ENCODE data around the gene CHGA. TPM values are rescaled to one million over a fixed set of nuclear protein-coding genes. Genes with fewer than 3 reads are reported as not detected.

Gene CHGA
- total RNA-seq, 4 donors from 2014 or later: 0.69 TPM; not detected in 3

DNA sequence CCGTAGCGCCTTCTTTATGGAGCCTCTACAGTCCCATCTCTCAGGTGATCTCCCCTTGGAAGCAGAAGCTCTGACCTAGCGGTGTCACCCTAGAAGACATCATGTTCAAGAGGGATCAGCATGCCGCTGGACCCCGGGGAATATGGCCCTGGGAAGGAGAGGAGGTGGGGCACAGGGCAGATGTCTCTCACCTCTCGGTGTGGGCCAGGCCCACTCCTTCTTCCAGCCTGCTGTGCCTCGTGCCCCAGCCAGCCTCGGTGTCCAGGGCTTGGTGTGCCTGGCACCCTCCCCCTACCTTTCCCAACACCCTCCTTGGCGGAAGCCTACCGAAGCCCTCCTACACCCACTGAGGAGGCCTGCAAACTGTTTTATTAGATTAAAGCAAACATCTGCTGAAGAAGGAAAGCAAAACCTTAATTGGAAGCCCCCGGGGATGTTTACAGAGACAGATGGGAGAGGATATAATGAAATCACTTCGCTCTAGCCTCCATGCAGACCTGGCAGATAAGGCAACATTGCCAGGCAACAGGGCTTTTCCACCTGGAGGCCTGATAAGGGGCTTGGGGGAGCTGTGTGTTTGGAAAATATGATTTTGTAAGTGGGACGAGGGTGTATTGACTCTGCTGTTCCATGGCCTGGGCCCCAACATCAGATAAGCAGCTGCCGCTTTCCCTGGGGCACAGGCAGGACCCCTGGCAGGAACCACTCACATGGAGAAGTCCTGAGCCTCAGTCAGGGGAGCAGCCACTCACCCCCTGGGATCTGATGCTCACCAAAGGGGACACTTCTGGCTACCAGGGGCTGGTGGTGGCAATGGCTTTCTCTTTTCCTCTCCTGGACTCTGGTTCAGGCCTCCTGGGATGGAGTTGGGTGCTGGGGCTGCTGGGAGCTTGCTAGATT, 5.7 kb upstream of the CHGA start:
- DNase-seq (ENCODE audit: low spot score) (no peak), ATAC-seq (ENCODE audit: low FRiP score) (no peak)
- TF ChIP-seq, protein P1, sequence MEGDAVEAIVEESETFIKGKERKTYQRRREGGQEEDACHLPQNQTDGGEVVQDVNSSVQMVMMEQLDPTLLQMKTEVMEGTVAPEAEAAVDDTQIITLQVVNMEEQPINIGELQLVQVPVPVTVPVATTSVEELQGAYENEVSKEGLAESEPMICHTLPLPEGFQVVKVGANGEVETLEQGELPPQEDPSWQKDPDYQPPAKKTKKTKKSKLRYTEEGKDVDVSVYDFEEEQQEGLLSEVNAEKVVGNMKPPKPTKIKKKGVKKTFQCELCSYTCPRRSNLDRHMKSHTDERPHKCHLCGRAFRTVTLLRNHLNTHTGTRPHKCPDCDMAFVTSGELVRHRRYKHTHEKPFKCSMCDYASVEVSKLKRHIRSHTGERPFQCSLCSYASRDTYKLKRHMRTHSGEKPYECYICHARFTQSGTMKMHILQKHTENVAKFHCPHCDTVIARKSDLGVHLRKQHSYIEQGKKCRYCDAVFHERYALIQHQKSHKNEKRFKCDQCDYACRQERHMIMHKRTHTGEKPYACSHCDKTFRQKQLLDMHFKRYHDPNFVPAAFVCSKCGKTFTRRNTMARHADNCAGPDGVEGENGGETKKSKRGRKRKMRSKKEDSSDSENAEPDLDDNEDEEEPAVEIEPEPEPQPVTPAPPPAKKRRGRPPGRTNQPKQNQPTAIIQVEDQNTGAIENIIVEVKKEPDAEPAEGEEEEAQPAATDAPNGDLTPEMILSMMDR (IDR thresholded peaks at IDR 0.05): no peak

DNA sequence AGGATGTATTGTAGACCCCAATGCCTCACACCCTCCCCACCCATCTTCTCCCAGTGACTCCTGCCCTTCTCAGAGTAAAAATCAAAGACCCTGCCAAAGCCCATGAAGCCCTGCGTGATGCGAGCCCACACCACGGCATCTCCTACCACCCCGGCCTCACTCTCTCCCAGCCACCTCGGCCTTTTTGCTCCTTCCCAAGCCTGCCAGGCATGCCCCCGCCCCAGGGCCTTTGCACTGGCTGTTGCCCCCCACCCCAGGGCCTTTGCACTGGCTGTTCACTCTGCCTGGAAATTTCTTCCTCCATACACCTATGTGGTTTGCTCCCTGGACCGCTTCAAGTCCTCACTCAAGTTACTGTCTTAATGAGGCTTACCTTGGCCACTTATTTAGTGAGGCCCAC, 5.0 kb upstream of the CHGA start:
- ATAC-seq (ENCODE audit: low FRiP score) (no peak), DNase-seq (ENCODE audit: low spot score) (no peak)
- TF ChIP-seq, protein P1 (IDR thresholded peaks at IDR 0.05): no peak

DNA sequence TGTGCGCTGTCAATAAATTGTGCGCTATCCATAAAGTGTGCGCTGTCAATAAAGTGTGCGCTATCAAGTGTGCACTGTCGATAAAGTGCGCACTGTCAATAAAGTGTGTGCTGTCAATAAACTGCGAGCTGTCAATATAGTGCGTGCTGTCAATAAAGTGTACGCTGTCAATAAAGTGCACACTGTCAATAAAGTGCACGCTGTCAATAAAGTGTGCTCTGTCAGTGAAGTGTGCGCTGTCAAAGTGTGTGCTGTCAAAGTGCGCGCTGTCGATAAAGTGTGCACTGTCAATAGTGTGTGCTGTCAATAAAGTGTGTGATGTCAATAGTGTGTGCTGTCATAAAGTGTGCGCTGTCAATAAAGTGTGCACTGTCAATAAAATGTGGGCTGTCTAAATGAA, 2.9 kb upstream of the CHGA start:
- no peak for ATAC-seq (ENCODE audit: low FRiP score)
- DNase-seq (ENCODE audit: low spot score): no peak
- TF ChIP-seq, protein P1 (IDR thresholded peaks at IDR 0.05): no peak

DNA sequence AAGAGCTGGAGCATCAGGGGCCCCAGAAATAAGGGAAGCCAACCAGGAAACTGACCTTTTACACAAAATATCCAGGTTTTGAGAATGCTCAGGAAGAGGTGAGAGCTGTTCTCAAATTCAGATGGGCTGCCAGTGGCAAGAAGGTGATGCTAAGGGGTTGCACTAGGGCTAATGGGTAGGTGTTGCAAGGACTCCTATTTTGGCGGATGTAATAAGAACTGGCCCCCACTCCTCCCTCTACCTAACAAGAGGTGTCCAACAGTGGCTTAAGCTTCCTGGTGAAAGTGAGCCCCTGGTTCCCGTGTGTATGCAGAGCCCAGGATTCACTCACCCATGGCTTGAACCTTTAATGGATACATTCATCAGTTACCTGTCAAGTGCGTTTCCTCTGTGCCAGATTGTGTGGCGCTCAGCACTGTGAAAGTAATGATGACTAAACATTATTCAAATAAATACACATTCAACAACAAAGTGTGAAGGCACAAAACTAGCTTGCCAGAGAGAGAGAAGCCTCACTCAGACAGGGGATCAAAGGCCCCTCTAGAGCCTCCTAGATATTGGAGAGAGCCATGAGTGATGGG, 705 bp upstream of the CHGA start:
- no peak for ATAC-seq (ENCODE audit: low FRiP score)
- TF ChIP-seq, protein P1 (IDR thresholded peaks at IDR 0.05): no peak
- DNase-seq (ENCODE audit: low spot score): no peak

DNA sequence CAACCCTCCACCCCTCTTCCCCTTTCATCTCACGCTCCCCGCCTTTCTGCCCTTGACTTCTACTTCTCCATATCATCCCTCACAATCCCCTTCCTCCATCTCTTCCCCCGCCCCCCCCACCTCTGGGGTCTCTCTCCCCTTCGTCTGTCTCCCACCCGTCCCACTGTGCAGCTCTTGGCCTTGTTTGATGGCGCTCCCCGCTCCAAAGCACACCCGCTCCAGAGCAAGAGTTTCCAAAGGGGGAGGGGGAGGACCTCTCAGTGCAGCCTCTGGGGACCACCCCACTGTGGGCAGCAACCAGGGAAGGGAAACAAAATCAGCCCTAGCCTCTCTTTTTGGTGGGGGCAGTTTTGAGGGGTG, 774 bp downstream of the CHGA start:
- DNase-seq (ENCODE audit: low spot score) (no peak), ATAC-seq (ENCODE audit: low FRiP score) (no peak)
- TF ChIP-seq, protein P1 (IDR thresholded peaks at IDR 0.05): no peak

DNA sequence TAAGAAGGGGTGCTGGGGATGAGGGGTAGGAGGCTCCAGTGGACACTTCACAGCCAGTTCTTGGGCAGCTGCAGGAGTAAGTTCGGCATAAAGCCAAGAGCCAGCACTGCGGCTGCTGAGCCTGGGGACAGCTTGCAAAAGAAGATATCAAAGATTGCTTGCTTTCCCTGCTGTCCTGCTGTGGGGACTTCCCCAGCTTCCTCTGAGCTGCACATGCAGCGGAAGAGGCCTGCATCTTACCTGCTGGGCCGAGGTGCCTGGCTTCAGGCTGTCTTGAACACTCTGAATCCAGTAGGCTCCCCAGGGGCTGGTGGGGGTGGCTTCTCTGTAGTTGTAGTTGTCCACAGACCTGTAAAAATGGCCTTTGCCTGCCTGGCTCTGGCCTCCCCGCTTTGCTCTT, 1.3 kb downstream of the CHGA start:
- TF ChIP-seq, protein P1 (IDR thresholded peaks at IDR 0.05): no peak
- DNase-seq (ENCODE audit: low spot score) (no peak), ATAC-seq (ENCODE audit: low FRiP score) (no peak)

DNA sequence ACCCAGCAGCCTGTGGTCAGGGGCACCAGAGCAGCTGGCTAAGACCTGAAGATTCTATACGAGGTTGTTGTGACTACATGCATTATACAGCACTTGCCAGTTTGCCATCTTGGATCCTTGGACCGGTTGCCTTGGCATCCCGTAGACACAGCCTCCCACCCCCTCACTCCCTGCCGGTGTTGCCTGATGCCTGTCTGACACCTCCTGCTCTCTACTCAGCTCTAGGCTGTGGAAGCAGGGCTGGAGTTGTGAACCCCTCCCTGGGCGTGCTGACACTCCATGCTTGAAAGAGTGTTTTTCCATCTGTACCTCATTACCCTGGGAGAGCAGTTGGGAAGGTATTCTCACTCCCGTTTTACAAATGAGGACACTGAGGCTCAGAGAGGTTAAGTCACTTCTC, 2.5 kb downstream of the CHGA start:
- TF ChIP-seq, protein P1 (IDR thresholded peaks at IDR 0.05): no peak
- no peak for DNase-seq (ENCODE audit: low spot score)
- ATAC-seq (ENCODE audit: low FRiP score): no peak
